Keratinocyte (primary cell): Measurements from ENCODE around the gene HDLBP. TPM values are rescaled to one million over a fixed set of nuclear protein-coding genes. Genes with fewer than 3 reads are reported as not detected.

Experiments used
- DNase-seq: peaks from one replicate; pipeline ENCODE4 v3.0.0-alpha.2; 2011; ENCODE audit warnings: low read depth, missing footprints, low spot score
- FAIRE-seq: peaks from 2 replicates; lab custom pipeline; 2011; peaks lifted over from hg19 to GRCh38; lab: Jason Lieb, UNC
- H2AFZ ChIP-seq: 2 replicates; pipeline ENCODE4 v1.6.0; 2012; ENCODE audit warnings: low read length, control low read depth, inconsistent platforms; ENCODE audit not compliant: control insufficient read depth
- H3K27ac ChIP-seq: 2 replicates; pipeline ENCODE4 v1.5.1; 2011; ENCODE audit warnings: low read length; ENCODE audit not compliant: control insufficient read depth, insufficient read depth
- H3K27me3 ChIP-seq: 3 replicates; pipeline ENCODE4 v1.6.0; 2011; ENCODE audit warnings: low read length; ENCODE audit not compliant: control insufficient read depth, insufficient read depth; ENCODE audit errors: extremely low read depth
- H3K36me3 ChIP-seq, 2 experiments: 2 replicates in 1 of 2; 3 replicates in 1 of 2; pipeline ENCODE4 v1.5.1; 2011; ENCODE audit warnings: low read length in 2 of 2, mild to moderate bottlenecking in 1 of 2; ENCODE audit not compliant: control insufficient read depth in 2 of 2, insufficient read depth in 2 of 2; ENCODE audit errors: extremely low read depth in 1 of 2
- H3K4me1 ChIP-seq: 3 replicates; pipeline ENCODE4 v1.5.1; 2011; ENCODE audit warnings: low read length; ENCODE audit not compliant: control insufficient read depth, insufficient read depth; ENCODE audit errors: extremely low read depth
- H3K4me2 ChIP-seq: 3 replicates; pipeline ENCODE4 v1.6.0; 2011; ENCODE audit warnings: low read depth, low read length; ENCODE audit not compliant: control insufficient read depth, insufficient read depth; ENCODE audit errors: extremely low read depth
- H3K4me3 ChIP-seq, 3 experiments: fragments of 200-600 bp in 1 of 3; sonication (generic) in 1 of 3; 2 replicates in 2 of 3; 3 replicates in 1 of 3; pipeline ENCODE4 v1.5.1; 2011 to 2016; ENCODE audit warnings: low read length in 3 of 3, mild to moderate bottlenecking in 3 of 3, control low read depth in 2 of 3, inconsistent platforms in 1 of 3, low read depth in 1 of 3, mixed read lengths in 1 of 3, mixed run types in 1 of 3, moderate library complexity in 1 of 3; ENCODE audit not compliant: control insufficient read depth in 2 of 3, insufficient read depth in 2 of 3; ENCODE audit errors: extremely low read depth in 1 of 3
- H3K79me2 ChIP-seq: 2 replicates; pipeline ENCODE4 v1.6.0; 2012; ENCODE audit warnings: low read length; ENCODE audit not compliant: control insufficient read depth, insufficient read depth
- H3K9ac ChIP-seq: 3 replicates; pipeline ENCODE4 v1.6.0; 2011; ENCODE audit warnings: low read length; ENCODE audit not compliant: control insufficient read depth, insufficient read depth; ENCODE audit errors: extremely low read depth
- H3K9me1 ChIP-seq: 3 replicates; pipeline ENCODE4 v1.6.0; 2011; ENCODE audit warnings: low read length; ENCODE audit not compliant: control insufficient read depth, insufficient read depth; ENCODE audit errors: extremely low read depth
- H3K9me3 ChIP-seq: 2 replicates; pipeline ENCODE4 v1.5.1; 2012; ENCODE audit warnings: low read depth, low read length; ENCODE audit not compliant: control insufficient read depth
- H4K20me1 ChIP-seq: 3 replicates; pipeline ENCODE4 v1.6.0; 2011; ENCODE audit warnings: low read length; ENCODE audit not compliant: control insufficient read depth, insufficient read depth; ENCODE audit errors: extremely low read depth
- CTCF ChIP-seq, 3 experiments: IDR thresholded peaks in 1 of 3; conservative IDR thresholded peaks in 1 of 3; optimal IDR thresholded peaks in 1 of 3; 2 replicates in 2 of 3; 3 replicates in 1 of 3; pipeline versions ENCODE3 to v1.5.1; 2011; ENCODE audit warnings: low read length in 3 of 3, mild to moderate bottlenecking in 3 of 3, moderate library complexity in 2 of 3, control low read depth in 1 of 3, inconsistent platforms in 1 of 3; ENCODE audit not compliant: insufficient read depth in 2 of 3; ENCODE audit errors: extremely low read depth in 1 of 3
- EZH2 ChIP-seq: IDR thresholded peaks from one replicate; pipeline ENCODE4 v1.6.1; 2012; ENCODE audit warnings: inconsistent platforms, mild to moderate bottlenecking, low read length, moderate library complexity
- dilution Hi-C: fragments of 300-500 bp; cut with MboI; formaldehyde crosslinking; loops from one replicate; pipeline ENCODE4 v1.7.0; 2020; ENCODE audit warnings: low sequenced_read_pairs; ENCODE audit not compliant: extremely low pct_ligation_motif_present
- polyA plus RNA-seq, 5 experiments: library from polyadenylated mRNA; depleted of rRNA in 3 of 5; stranded (reverse) in 3 of 5; stranded (forward) in 1 of 5; unstranded in 1 of 5; fragments of >200 nt; gene quantifications; 1 replicate in 1 of 5; 2 replicates in 3 of 5; 3 replicates in 1 of 5; pipeline versions ENCODE4 v1.2.1 to v1.2.3, GENCODE V29; 2011 to 2012; ENCODE audit warnings: missing spikeins in 2 of 5, low read depth in 1 of 5, low replicate concordance in 1 of 5

Gene HDLBP
- polyA plus RNA-seq, 1 donor (not counting 4 experiments of a cell fraction or from before 2014, with no cell fraction given) = 289 TPM

GRCh38 chr2:241308832-241309500 lies 6.5 kb downstream of the HDLBP start:
- no peaks in the 10 kb centered on the region for H3K9me3 ChIP-seq
- H3K27me3 ChIP-seq = no peaks in the 10 kb centered on the region
- no peak for TF ChIP-seq EZH2
- no peak for TF ChIP-seq CTCF (optimal IDR thresholded peaks at IDR 0.05 in 1 of 3, IDR thresholded peaks at IDR 0.05 in 1 of 3, conservative IDR thresholded peaks at IDR 0.05 in 1 of 3; ENCODE audit: extremely low read depth in 1 of 3, insufficient read depth in 2 of 3, low read length in 3 of 3)
- H3K9me1 ChIP-seq = peaks cover 2% of the 10 kb centered on the region
- H3K9ac ChIP-seq = no peak overlapping the region
- H3K4me1 ChIP-seq = peaks cover 40% of the 10 kb centered on the region
- dilution Hi-C loops = no loop called here
- H3K4me2 ChIP-seq = no peak overlapping the region
- H2AFZ ChIP-seq = no peak overlapping the region
- FAIRE-seq (no peak), DNase-seq (no peak)
- peaks cover 4 to 11% of the 10 kb centered on the region in 2 experiments for H3K36me3 ChIP-seq
- peaks cover 100% of the 10 kb centered on the region for H3K79me2 ChIP-seq
- H3K27ac ChIP-seq = no peak overlapping the region
- H3K4me3 ChIP-seq = no peak overlapping the region
- H4K20me1 ChIP-seq = peaks cover 38% of the 10 kb centered on the region

- dilution Hi-C loops = no loop called here
- peaks cover 4 to 8% of the 10 kb centered on the region in 2 experiments for H3K36me3 ChIP-seq
- DNase-seq = no peak
- FAIRE-seq = no peak
- peaks cover 39% of the 10 kb centered on the region for H4K20me1 ChIP-seq
- H3K4me2 ChIP-seq = no peak overlapping the region
- H3K9ac ChIP-seq = no peak overlapping the region
- H3K27ac ChIP-seq = no peak overlapping the region
- no peaks in the 10 kb centered on the region for H3K27me3 ChIP-seq
- H3K4me3 ChIP-seq = no peak overlapping the region
- no peak overlapping the region for H2AFZ ChIP-seq
- TF ChIP-seq EZH2 = no peak
- no peak for TF ChIP-seq CTCF (optimal IDR thresholded peaks at IDR 0.05 in 1 of 3, IDR thresholded peaks at IDR 0.05 in 1 of 3, conservative IDR thresholded peaks at IDR 0.05 in 1 of 3; ENCODE audit: extremely low read depth in 1 of 3, insufficient read depth in 2 of 3, low read length in 3 of 3)
- H3K79me2 ChIP-seq = peaks cover 100% of the 10 kb centered on the region
- no peaks in the 10 kb centered on the region for H3K9me3 ChIP-seq
- H3K4me1 ChIP-seq = peaks cover 33% of the 10 kb centered on the region
- peaks cover 2% of the 10 kb centered on the region for H3K9me1 ChIP-seq
These were observed 7.2 kb downstream of the HDLBP start for GRCh38 chr2:241308267-241308666.
